ENCODE results near the gene ST6GALNAC1. TPM values are rescaled to one million over a fixed set of nuclear protein-coding genes. Genes with fewer than 3 reads are reported as not detected.
A peak's percentile ranks its signal among the peaks of the same experiment; 100 is the strongest.

The ST6GALNAC1 gene
- total RNA-seq, 1 experiment from 2014 or later: not detected

DNA sequence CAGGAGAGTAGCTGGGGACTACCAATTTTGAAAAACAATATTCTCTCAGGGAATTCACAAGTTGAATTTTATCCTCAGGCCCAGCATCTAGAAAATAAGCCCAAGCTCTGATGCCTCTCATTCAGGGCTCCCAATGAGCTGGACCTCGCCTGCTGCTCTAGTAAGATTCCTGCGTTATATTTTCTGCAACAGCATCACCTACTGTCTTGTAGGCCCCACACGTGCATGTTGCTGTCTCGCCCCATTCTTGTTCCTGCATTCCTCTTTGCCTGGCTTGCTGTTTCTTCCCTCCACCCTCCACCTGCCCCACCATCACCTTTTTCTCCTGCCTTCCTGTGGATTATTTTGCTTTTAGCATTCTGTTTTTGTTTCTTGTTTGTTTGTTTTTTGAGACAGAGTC lies 49.6 kb downstream of the ST6GALNAC1 start:
- CTCF ChIA-PET: interaction anchor here (0.6 to 1.9 kb wide), 6 partner anchors 8 to 225 kb away, joined by 3 to 10 read pairs (median 4); no protein-coding TSS in a partner anchor

More for the DNA sequence above, 49.6 kb downstream of the ST6GALNAC1 start:
- ChIA-PET POLR2A (interaction anchor here (1.0 to 2.7 kb wide), 6 partner anchors 7 to 36 kb away, joined by 4 to 13 read pairs (median 4); no protein-coding TSS in a partner anchor), RAD21 (ENCODE audit: low non-redundant PET in 1 of 2, low total read pairs in 2 of 2, uncharacterized antibody in 2 of 2, unreplicated experiment in 2 of 2) (no interaction called here)
- H3K4me3 ChIP-seq (replicated peaks in 1 of 2; ENCODE audit: low read depth in 1 of 2, low read length in 2 of 2): no peak overlapping the region
- H3K4me1 ChIP-seq (ENCODE audit: control insufficient read depth in 1 of 2, insufficient read depth in 2 of 2, low read length in 2 of 2): peaks cover 22 to 39% of the 10 kb centered on the region in 2 experiments
- intact Hi-C loops (cut with micrococcal nuclease): no loop called here
- H3K79me2 ChIP-seq (ENCODE audit: insufficient read depth, low read length): no peaks in the 10 kb centered on the region
- TF ChIP-seq ZNF274 (IDR thresholded peaks at IDR 0.05; ENCODE audit: low read depth, low read length) (no peak), JUND (IDR thresholded peaks at IDR 0.05) (no peak), FOSL1 (IDR thresholded peaks at IDR 0.05; ENCODE audit: low read depth) (no peak), EGR1 (IDR thresholded peaks at IDR 0.05; ENCODE audit: low read depth) (no peak), ZFX (IDR thresholded peaks at IDR 0.05) (0 out of 2 replicates have a peak, but pooled peaks have one; percentile 28), POLR2A (IDR thresholded peaks at IDR 0.05; ENCODE audit: borderline replicate concordance, extremely low read depth, insufficient read depth, insufficient read length) (no peak), YY1 (IDR thresholded peaks at IDR 0.05; ENCODE audit: extremely low read depth, insufficient replicate concordance, low read depth, low read length) (no peak), RAD21 (IDR thresholded peaks at IDR 0.05; ENCODE audit: low read depth) (0 out of 2 replicates have a peak, but pooled peaks have one; percentile 21), CEBPB (IDR thresholded peaks at IDR 0.05; ENCODE audit: low read depth) (no peak), TCF7L2 (IDR thresholded peaks at IDR 0.05; ENCODE audit: borderline replicate concordance, extremely low read depth, insufficient read depth, insufficient read length) (no peak)
- TF ChIP-seq, protein P1, sequence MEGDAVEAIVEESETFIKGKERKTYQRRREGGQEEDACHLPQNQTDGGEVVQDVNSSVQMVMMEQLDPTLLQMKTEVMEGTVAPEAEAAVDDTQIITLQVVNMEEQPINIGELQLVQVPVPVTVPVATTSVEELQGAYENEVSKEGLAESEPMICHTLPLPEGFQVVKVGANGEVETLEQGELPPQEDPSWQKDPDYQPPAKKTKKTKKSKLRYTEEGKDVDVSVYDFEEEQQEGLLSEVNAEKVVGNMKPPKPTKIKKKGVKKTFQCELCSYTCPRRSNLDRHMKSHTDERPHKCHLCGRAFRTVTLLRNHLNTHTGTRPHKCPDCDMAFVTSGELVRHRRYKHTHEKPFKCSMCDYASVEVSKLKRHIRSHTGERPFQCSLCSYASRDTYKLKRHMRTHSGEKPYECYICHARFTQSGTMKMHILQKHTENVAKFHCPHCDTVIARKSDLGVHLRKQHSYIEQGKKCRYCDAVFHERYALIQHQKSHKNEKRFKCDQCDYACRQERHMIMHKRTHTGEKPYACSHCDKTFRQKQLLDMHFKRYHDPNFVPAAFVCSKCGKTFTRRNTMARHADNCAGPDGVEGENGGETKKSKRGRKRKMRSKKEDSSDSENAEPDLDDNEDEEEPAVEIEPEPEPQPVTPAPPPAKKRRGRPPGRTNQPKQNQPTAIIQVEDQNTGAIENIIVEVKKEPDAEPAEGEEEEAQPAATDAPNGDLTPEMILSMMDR (IDR thresholded peaks at IDR 0.05 in 2 of 3, conservative IDR thresholded peaks at IDR 0.05 in 1 of 3; ENCODE audit: borderline replicate concordance in 1 of 3, insufficient read depth in 1 of 3, low read depth in 2 of 3, low read length in 2 of 3): no peak; a peak in 1 of 6 replicates
- TF ChIP-seq, protein P2, sequence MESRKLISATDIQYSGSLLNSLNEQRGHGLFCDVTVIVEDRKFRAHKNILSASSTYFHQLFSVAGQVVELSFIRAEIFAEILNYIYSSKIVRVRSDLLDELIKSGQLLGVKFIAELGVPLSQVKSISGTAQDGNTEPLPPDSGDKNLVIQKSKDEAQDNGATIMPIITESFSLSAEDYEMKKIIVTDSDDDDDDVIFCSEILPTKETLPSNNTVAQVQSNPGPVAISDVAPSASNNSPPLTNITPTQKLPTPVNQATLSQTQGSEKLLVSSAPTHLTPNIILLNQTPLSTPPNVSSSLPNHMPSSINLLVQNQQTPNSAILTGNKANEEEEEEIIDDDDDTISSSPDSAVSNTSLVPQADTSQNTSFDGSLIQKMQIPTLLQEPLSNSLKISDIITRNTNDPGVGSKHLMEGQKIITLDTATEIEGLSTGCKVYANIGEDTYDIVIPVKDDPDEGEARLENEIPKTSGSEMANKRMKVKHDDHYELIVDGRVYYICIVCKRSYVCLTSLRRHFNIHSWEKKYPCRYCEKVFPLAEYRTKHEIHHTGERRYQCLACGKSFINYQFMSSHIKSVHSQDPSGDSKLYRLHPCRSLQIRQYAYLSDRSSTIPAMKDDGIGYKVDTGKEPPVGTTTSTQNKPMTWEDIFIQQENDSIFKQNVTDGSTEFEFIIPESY (IDR thresholded peaks at IDR 0.05; ENCODE audit: extremely low read depth, insufficient replicate concordance, low read length): no peak
- TF ChIP-seq, protein P3, sequence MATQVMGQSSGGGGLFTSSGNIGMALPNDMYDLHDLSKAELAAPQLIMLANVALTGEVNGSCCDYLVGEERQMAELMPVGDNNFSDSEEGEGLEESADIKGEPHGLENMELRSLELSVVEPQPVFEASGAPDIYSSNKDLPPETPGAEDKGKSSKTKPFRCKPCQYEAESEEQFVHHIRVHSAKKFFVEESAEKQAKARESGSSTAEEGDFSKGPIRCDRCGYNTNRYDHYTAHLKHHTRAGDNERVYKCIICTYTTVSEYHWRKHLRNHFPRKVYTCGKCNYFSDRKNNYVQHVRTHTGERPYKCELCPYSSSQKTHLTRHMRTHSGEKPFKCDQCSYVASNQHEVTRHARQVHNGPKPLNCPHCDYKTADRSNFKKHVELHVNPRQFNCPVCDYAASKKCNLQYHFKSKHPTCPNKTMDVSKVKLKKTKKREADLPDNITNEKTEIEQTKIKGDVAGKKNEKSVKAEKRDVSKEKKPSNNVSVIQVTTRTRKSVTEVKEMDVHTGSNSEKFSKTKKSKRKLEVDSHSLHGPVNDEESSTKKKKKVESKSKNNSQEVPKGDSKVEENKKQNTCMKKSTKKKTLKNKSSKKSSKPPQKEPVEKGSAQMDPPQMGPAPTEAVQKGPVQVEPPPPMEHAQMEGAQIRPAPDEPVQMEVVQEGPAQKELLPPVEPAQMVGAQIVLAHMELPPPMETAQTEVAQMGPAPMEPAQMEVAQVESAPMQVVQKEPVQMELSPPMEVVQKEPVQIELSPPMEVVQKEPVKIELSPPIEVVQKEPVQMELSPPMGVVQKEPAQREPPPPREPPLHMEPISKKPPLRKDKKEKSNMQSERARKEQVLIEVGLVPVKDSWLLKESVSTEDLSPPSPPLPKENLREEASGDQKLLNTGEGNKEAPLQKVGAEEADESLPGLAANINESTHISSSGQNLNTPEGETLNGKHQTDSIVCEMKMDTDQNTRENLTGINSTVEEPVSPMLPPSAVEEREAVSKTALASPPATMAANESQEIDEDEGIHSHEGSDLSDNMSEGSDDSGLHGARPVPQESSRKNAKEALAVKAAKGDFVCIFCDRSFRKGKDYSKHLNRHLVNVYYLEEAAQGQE (IDR thresholded peaks at IDR 0.05; ENCODE audit: low read depth): no peak
- no peaks in the 10 kb centered on the region for H3K36me3 ChIP-seq (ENCODE audit: control insufficient read depth in 1 of 2, insufficient read depth in 2 of 2, low read length in 2 of 2)
- DNase-seq (ENCODE audit: low read depth, low spot score): no peak
- BruUV-seq (replicated peaks): no TSS peak
- no peaks in the 10 kb centered on the region for H4K20me1 ChIP-seq (ENCODE audit: insufficient read depth)
- no peaks in the 10 kb centered on the region for H3K27me3 ChIP-seq (ENCODE audit: insufficient read depth, low read length)
- peak; percentile 49 for ATAC-seq
- no peaks in the 10 kb centered on the region for H3K9me2 ChIP-seq (ENCODE audit: insufficient read depth)
- H3K4me2 ChIP-seq (ENCODE audit: low read length): peak overlapping the region; percentile 64
- H3K9me3 ChIP-seq (ENCODE audit: control insufficient read depth in 1 of 2, insufficient read depth in 1 of 2, low read depth in 1 of 2, low read length in 2 of 2): no peaks in the 10 kb centered on the region
- 0 out of 2 replicates have a peak overlapping the region, but pooled peaks have one; percentile 4 for H3K9ac ChIP-seq (ENCODE audit: low read length)
- H3K27ac ChIP-seq (ENCODE audit: low read depth, low read length): no peak overlapping the region
- peak overlapping the region; percentile 12 for H2AFZ ChIP-seq (ENCODE audit: low read depth, low read length, poor library complexity, severe bottlenecking)

All from HCT116 (cell line).